ENCODE measurements around the gene STS. TPM values are rescaled to one million over a fixed set of nuclear protein-coding genes. Genes with fewer than 3 reads are reported as not detected.
A peak's percentile ranks its signal among the peaks of the same experiment; 100 is the strongest.

STS gene
- polyA plus RNA-seq, 3 donors: 3.1 to 7.8 (median 6.3) TPM

GRCh38 chrX:7115557-7115956 is 32.0 kb upstream of the STS start:
- Histone ChIP-seq H3K4me3 (replicated peaks in 1 of 3; ENCODE audit: low read depth in 2 of 3, low read length in 3 of 3) (no peak overlapping the region), H3K4me1 (ENCODE audit: control insufficient read depth in 1 of 2, insufficient read depth in 2 of 2, low read length in 2 of 2) (peaks cover 10 to 14% of the 10 kb centered on the region in 2 donors), H3K79me2 (ENCODE audit: insufficient read depth, low read length) (peaks cover 78% of the 10 kb centered on the region), H3K4me2 (replicated peaks; ENCODE audit: extremely low read depth, low read length, poor library complexity, severe bottlenecking) (no peak overlapping the region), H2AFZ (ENCODE audit: insufficient read depth, low read depth, low read length, poor library complexity, severe bottlenecking) (no peak overlapping the region), H3K27ac (ENCODE audit: low read depth in 1 of 2, low read length in 2 of 2) (no peak overlapping the region), H3K9ac (ENCODE audit: insufficient read depth, low read length, poor library complexity, severe bottlenecking) (no peak overlapping the region), H4K20me1 (ENCODE audit: insufficient read depth, low read length) (peaks cover 94% of the 10 kb centered on the region), H3K9me3 (replicated peaks in 1 of 2; ENCODE audit: control insufficient read depth in 1 of 2, insufficient read depth in 1 of 2, low read length in 2 of 2) (no peaks in the 10 kb centered on the region), H3K36me3 (replicated peaks in 1 of 2; ENCODE audit: control insufficient read depth in 1 of 2, insufficient read depth in 2 of 2, low read length in 2 of 2) (peaks cover 0 to 14% of the 10 kb centered on the region in 2 donors), H3K27me3 (ENCODE audit: control insufficient read depth in 2 of 2, insufficient read depth in 2 of 2, low read length in 2 of 2) (no peaks in the 10 kb centered on the region)
- Mint-ChIP-seq H3K27ac (no peak overlapping the region), H3K9me3 (no peaks in the 10 kb centered on the region), H3K36me3 (peaks cover 11 to 43% of the 10 kb centered on the region in 2 donors), H3K27me3 (ENCODE audit: low read depth in 3 of 3) (no peaks in the 10 kb centered on the region), H3K4me1 (peaks cover 13% of the 10 kb centered on the region), H3K4me3 (no peak overlapping the region)
- no peak for DNase-seq
- intact Hi-C loops (cut with micrococcal nuclease): no loop called here
- WGBS (ENCODE audit: insufficient coverage): no CpG with 5 or more reads among the region's 6 CpGs
- TF ChIP-seq CTCF (IDR thresholded peaks at IDR 0.05): no peak

DNA sequence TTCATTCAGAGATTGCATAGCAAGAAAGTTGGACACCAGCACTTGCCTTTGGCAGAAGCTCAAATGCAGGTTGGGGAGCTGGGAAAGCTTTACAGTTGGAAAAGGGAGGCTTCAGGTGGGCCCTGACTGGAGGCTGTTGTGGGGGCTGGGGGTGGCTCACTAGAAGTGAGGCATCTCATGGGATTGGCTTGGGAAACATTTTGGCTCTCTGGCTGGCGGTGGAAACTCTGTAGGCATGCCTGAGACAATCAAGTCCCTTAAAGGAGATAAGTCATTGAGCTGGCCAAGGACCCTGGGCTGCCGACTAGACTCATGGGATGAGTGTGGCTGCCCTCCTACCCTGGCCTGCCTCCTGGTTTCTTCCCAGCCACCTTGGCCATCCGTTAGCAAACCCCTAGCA is 31.4 kb upstream of the STS start:
- intact Hi-C loops (cut with micrococcal nuclease): no loop called here
- no peak overlapping the region for H2AFZ ChIP-seq (ENCODE audit: insufficient read depth, low read depth, low read length, poor library complexity, severe bottlenecking)
- H3K4me3 Mint-ChIP-seq: no peak overlapping the region
- H3K4me1 Mint-ChIP-seq: peaks cover 10% of the 10 kb centered on the region
- H4K20me1 ChIP-seq (ENCODE audit: insufficient read depth, low read length): peaks cover 96% of the 10 kb centered on the region
- H3K4me1 ChIP-seq (ENCODE audit: control insufficient read depth in 1 of 2, insufficient read depth in 2 of 2, low read length in 2 of 2): peaks cover 5 to 9% of the 10 kb centered on the region in 2 donors
- H3K36me3 Mint-ChIP-seq: peaks cover 11 to 40% of the 10 kb centered on the region in 2 donors
- 100% methylated on average over 2 of the region's 3 CpGs for WGBS (ENCODE audit: insufficient coverage)
- DNase-seq: no peak
- no peaks in the 10 kb centered on the region for H3K9me3 Mint-ChIP-seq
- H3K4me3 ChIP-seq (replicated peaks in 1 of 3; ENCODE audit: low read depth in 2 of 3, low read length in 3 of 3): no peak overlapping the region
- peak overlapping the region in 1 of 7 donors; percentile 67 for H3K27ac Mint-ChIP-seq
- no peak for TF ChIP-seq CTCF (IDR thresholded peaks at IDR 0.05)
- H3K36me3 ChIP-seq (replicated peaks in 1 of 2; ENCODE audit: control insufficient read depth in 1 of 2, insufficient read depth in 2 of 2, low read length in 2 of 2): peaks cover 0 to 14% of the 10 kb centered on the region in 2 donors
- no peaks in the 10 kb centered on the region for H3K27me3 ChIP-seq (ENCODE audit: control insufficient read depth in 2 of 2, insufficient read depth in 2 of 2, low read length in 2 of 2)
- H3K4me2 ChIP-seq (replicated peaks; ENCODE audit: extremely low read depth, low read length, poor library complexity, severe bottlenecking): no peak overlapping the region
- no peaks in the 10 kb centered on the region for H3K27me3 Mint-ChIP-seq (ENCODE audit: low read depth in 3 of 3)
- no peaks in the 10 kb centered on the region for H3K9me3 ChIP-seq (replicated peaks in 1 of 2; ENCODE audit: control insufficient read depth in 1 of 2, insufficient read depth in 1 of 2, low read length in 2 of 2)
- no peak overlapping the region for H3K9ac ChIP-seq (ENCODE audit: insufficient read depth, low read length, poor library complexity, severe bottlenecking)
- H3K27ac ChIP-seq (ENCODE audit: low read depth in 1 of 2, low read length in 2 of 2): no peak overlapping the region
- H3K79me2 ChIP-seq (ENCODE audit: insufficient read depth, low read length): peaks cover 80% of the 10 kb centered on the region

Measured in CD14-positive monocyte (primary cell).